PC-3 (cell line): ENCODE results near the gene NRG3. TPM values are rescaled to one million over a fixed set of nuclear protein-coding genes. Genes with fewer than 3 reads are reported as not detected.
"Not testable (repeated sequence)": the region's sequence is repeated elsewhere in the genome, so short reads cannot be mapped to it uniquely, and the experiment has no call there.

Source experiments
- ATAC-seq: fragments of 200-7000 bp; cut with Tn5 transposase; 2 replicates; pipeline ENCODE4 v1.9.1; 2020; ENCODE audit warnings: mild to moderate bottlenecking, moderate library complexity
- BruUV-seq: library from RNA; stranded (reverse); fragments of 400-500 nt; replicated peaks from 2 replicates; lab custom pipeline; 2021; lab: Mats Ljungman, UMichigan
- CTCF ChIA-PET: fragments of 300-600 bp; sonication (Branson Sonifier 250); formaldehyde crosslinking; loops from one replicate; lab custom pipeline; 2022; ENCODE audit warnings: antibody characterized with exemption; lab: Charles Lee
- POLR2A ChIA-PET: fragments of 300-600 bp; sonication (Branson Sonifier 250); formaldehyde crosslinking; loops from one replicate; lab custom pipeline; 2022; ENCODE audit warnings: antibody characterized with exemption; ENCODE audit not compliant: unreplicated experiment; lab: Charles Lee
- DNase-seq: peaks from one replicate; pipeline ENCODE4 v3.0.0-alpha.2; 2015
- H2AFZ ChIP-seq: fragments of 300-600 bp; sonication (generic); 2 replicates; pipeline ENCODE4 v1.6.0; 2016; ENCODE audit warnings: antibody characterized with exemption, low read length
- H3F3A ChIP-seq: fragments of 300-600 bp; sonication (generic); one replicate; pipeline ENCODE4 v1.6.0; 2017; ENCODE audit warnings: antibody characterized with exemption, low read length, control low read depth, mild to moderate bottlenecking; ENCODE audit not compliant: unreplicated experiment
- H3K27ac ChIP-seq: fragments of 300-600 bp; sonication (generic); 2 replicates; pipeline ENCODE4 v1.5.1; 2016; ENCODE audit warnings: mild to moderate bottlenecking, low read length
- H3K27me3 ChIP-seq: fragments of 300-600 bp; sonication (generic); 2 replicates; pipeline ENCODE4 v1.6.1; 2016; ENCODE audit warnings: low read length, mixed read lengths
- H3K36me3 ChIP-seq: fragments of 300-600 bp; sonication (generic); 2 replicates; pipeline ENCODE4 v1.6.1; 2016; ENCODE audit warnings: low read depth, mixed run types, low read length, mixed read lengths
- H3K4me1 ChIP-seq: fragments of 300-600 bp; sonication (generic); 2 replicates; pipeline ENCODE4 v1.5.1; 2016; ENCODE audit warnings: low read length; ENCODE audit not compliant: insufficient read depth
- H3K4me2 ChIP-seq: fragments of 300-600 bp; sonication (generic); 2 replicates; pipeline ENCODE4 v1.6.0; 2016; ENCODE audit warnings: low read length
- H3K4me3 ChIP-seq: fragments of 300-600 bp; sonication (generic); 2 replicates; pipeline ENCODE4 v1.5.1; 2016; ENCODE audit warnings: mild to moderate bottlenecking, low read length, mixed read lengths
- H3K79me2 ChIP-seq: fragments of 300-600 bp; sonication (generic); 2 replicates; pipeline ENCODE4 v1.6.1; 2017; ENCODE audit warnings: low read length, mixed read lengths
- H3K9ac ChIP-seq: fragments of 300-600 bp; sonication (generic); 2 replicates; pipeline ENCODE4 v1.6.0; 2016; ENCODE audit warnings: mild to moderate bottlenecking, low read length
- H3K9me2 ChIP-seq: fragments of 300-600 bp; sonication (generic); replicated peaks from 2 replicates; pipeline ENCODE4 v1.6.1; 2016; ENCODE audit warnings: mixed run types, low read length, mixed read lengths
- H3K9me3 ChIP-seq: fragments of 300-600 bp; sonication (generic); 2 replicates; pipeline ENCODE4 v1.6.1; 2016; ENCODE audit warnings: low read length, mixed read lengths
- H4K20me1 ChIP-seq: fragments of 300-600 bp; sonication (generic); 2 replicates; pipeline ENCODE4 v1.6.1; 2016; ENCODE audit warnings: low read length, mixed read lengths
- CTCF ChIP-seq: fragments of 300-600 bp; sonication (generic); conservative IDR thresholded peaks from 2 replicates; pipeline ENCODE4 v1.5.1; 2017; ENCODE audit warnings: antibody characterized with exemption, low read depth, mild to moderate bottlenecking, low read length
- EZH2 ChIP-seq: fragments of 300-600 bp; sonication (generic); IDR thresholded peaks from one replicate; pipeline ENCODE4 v1.6.1; 2017; ENCODE audit warnings: antibody characterized with exemption, mild to moderate bottlenecking, low read length; ENCODE audit not compliant: unreplicated experiment
- EZH2phosphoT487 ChIP-seq: fragments of 300-600 bp; sonication (generic); IDR thresholded peaks from 2 replicates; pipeline ENCODE4 v1.6.1; 2018; ENCODE audit warnings: mild to moderate bottlenecking, antibody characterized with exemption, low read length, borderline replicate concordance
- intact Hi-C: fragments of 100-400 bp; cut with micrococcal nuclease; formaldehyde crosslinking; loops from 2 replicates; pipeline ENCODE4 v1.9.0; 2023
- total RNA-seq: library from RNA; depleted of rRNA; stranded (reverse); fragments of >200 nt; gene quantifications from 2 replicates; pipeline ENCODE4 v1.2.3, GENCODE V29; 2014

NRG3 gene
- total RNA-seq, 1 experiment from 2014 or later: not detected

DNA sequence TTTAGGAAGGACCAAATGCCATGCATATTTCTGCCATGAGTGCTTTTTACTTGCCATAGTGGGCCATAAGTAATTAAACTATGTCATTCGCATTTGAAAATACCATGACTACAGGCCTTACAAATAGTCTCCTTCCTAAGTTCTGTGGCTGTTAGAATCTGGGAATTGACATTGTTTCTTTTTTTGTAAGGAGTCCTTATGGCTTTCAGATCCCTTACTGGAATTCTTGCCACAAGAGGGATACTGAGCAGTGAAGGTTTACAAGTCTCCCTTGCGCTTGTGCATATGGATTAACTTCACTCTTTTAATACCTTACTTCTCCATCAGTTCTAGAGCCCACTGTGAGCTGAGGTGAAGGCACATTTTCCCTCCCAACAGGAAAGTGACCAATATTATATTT lies 166.0 kb downstream of the NRG3 start:
- Histone ChIP-seq H3F3A (no peaks in the 10 kb centered on the region), H3K9ac (no peak overlapping the region), H2AFZ (no peak overlapping the region), H3K4me2 (no peak overlapping the region), H3K4me3 (no peak overlapping the region), H3K9me3 (no peaks in the 10 kb centered on the region), H4K20me1 (no peaks in the 10 kb centered on the region), H3K27ac (no peak overlapping the region), H3K4me1 (no peaks in the 10 kb centered on the region), H3K9me2 (no peaks in the 10 kb centered on the region), H3K36me3 (no peaks in the 10 kb centered on the region), H3K27me3 (no peaks in the 10 kb centered on the region), H3K79me2 (no peaks in the 10 kb centered on the region)
- ATAC-seq (no peak), DNase-seq (no peak)
- intact Hi-C loops: no loop called here
- no TSS peak for BruUV-seq
- TF ChIP-seq EZH2 (no peak), EZH2phosphoT487 (no peak), CTCF (no peak)
- ChIA-PET POLR2A (no interaction called here), CTCF (no interaction called here)

DNA sequence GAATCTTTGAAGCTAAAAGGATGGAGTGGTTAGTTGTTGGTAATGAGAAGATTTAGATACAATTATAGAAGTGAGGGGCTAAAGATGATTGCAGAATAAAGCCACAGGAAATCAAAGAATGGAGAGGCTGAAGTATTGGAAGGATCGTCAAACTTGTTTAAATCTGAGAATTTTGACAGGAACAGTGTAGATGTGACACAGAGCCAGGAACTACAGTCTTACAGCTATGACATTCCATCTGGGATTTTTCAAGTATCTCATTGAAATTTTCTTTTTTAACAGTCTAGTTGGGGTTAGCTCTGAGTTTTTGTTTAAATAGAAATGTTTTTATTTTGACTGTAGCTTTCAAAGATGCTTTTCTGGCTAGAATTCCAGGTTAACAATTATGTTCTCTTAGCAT lies 181.4 kb downstream of the NRG3 start:
- no peaks in the 10 kb centered on the region for H3K27me3 ChIP-seq
- no peak for ATAC-seq
- no peak overlapping the region for H3K4me3 ChIP-seq
- BruUV-seq: no TSS peak
- H3K9ac ChIP-seq: no peak overlapping the region
- H4K20me1 ChIP-seq: no peaks in the 10 kb centered on the region
- TF ChIP-seq EZH2 (no peak), EZH2phosphoT487 (no peak)
- no peak overlapping the region for H3K4me2 ChIP-seq
- no peaks in the 10 kb centered on the region for H3K79me2 ChIP-seq
- CTCF ChIA-PET: no interaction called here
- no peak overlapping the region for H3K27ac ChIP-seq
- no peaks in the 10 kb centered on the region for H3K9me3 ChIP-seq
- no peaks in the 10 kb centered on the region for H3K36me3 ChIP-seq
- H2AFZ ChIP-seq: no peak overlapping the region
- H3K4me1 ChIP-seq: no peaks in the 10 kb centered on the region
- H3F3A ChIP-seq: no peaks in the 10 kb centered on the region
- POLR2A ChIA-PET: no interaction called here
- no peak for DNase-seq
- intact Hi-C loops: no loop called here
- H3K9me2 ChIP-seq: no peaks in the 10 kb centered on the region

GRCh38 chr10:82067192-82067591 lies 192.2 kb downstream of the NRG3 start:
- H3K79me2 ChIP-seq, H3K27me3 ChIP-seq, H4K20me1 ChIP-seq, ATAC-seq, H2AFZ ChIP-seq, H3F3A ChIP-seq, CTCF ChIA-PET, BruUV-seq, H3K4me1 ChIP-seq, H3K9me2 ChIP-seq, H3K4me3 ChIP-seq, H3K27ac ChIP-seq, H3K4me2 ChIP-seq, H3K9ac ChIP-seq, H3K36me3 ChIP-seq, POLR2A ChIA-PET, intact Hi-C loops, H3K9me3 ChIP-seq, DNase-seq: not testable (repeated sequence)

- no peaks in the 10 kb centered on the region for H3K9me2 ChIP-seq
- no peak for ATAC-seq
- no peak for DNase-seq
- no peak for TF ChIP-seq CTCF
- TF ChIP-seq EZH2phosphoT487: no peak
- TF ChIP-seq EZH2: no peak
- H3K4me3 ChIP-seq: no peak overlapping the region
- intact Hi-C loops: no loop called here
- no peaks in the 10 kb centered on the region for H4K20me1 ChIP-seq
- POLR2A ChIA-PET: no interaction called here
- no peak overlapping the region for H3K9ac ChIP-seq
- H2AFZ ChIP-seq: no peak overlapping the region
- no peaks in the 10 kb centered on the region for H3K27me3 ChIP-seq
- no peak overlapping the region for H3K4me2 ChIP-seq
- H3K4me1 ChIP-seq: no peaks in the 10 kb centered on the region
- no peaks in the 10 kb centered on the region for H3K79me2 ChIP-seq
- no peaks in the 10 kb centered on the region for H3K9me3 ChIP-seq
- H3K36me3 ChIP-seq: no peaks in the 10 kb centered on the region
- CTCF ChIA-PET: no interaction called here
- BruUV-seq: no TSS peak
- H3F3A ChIP-seq: no peaks in the 10 kb centered on the region
- H3K27ac ChIP-seq: no peak overlapping the region
These were observed 193.5 kb downstream of the NRG3 start for GRCh38 chr10:82068501-82068900.
